ENCODE data around the gene CLDN22. TPM values are rescaled to one million over a fixed set of nuclear protein-coding genes. Genes with fewer than 3 reads are reported as not detected.

CLDN22 gene
- not detected in 2 replicates for total RNA-seq

DNA sequence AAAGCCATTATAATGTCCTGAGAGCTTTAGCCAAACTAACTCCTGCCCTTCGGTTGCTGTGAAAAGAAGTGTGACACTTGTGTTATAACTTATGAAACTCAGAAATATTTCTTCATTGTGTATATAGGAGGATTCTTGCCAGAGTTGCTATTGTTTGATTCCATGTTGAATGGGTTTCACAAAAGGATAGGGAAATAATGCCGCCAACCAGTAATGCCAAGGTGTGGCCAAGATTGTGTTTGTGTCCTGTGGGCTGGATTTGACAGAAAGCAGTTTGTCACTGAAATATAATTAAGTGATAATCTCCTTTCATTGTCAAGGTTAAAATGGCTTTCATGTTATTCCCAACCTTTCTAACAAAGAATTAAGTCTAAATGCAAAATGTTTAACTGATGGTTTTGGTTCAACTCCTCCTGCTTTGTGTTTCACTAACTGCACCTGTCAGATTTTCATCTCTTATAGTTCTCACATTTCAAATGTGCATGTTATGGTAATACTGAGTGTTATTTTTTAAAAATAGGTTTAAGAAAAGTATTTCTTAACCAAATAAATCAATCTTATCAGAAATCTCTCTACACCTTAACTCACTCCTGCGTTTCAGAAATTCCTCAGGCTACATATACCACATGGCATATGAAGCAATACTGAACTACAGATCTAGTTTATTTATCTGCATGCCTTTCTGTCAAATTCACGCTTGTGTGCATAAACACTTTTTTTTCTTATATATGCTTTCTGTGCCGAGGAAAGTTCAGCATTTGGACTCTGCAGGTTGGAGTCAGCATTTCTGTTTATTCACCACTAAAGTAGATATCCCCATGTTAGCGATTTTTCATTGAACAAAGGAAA lies at the start of gene CLDN22:
TSS of gene CLDN22 (minus strand) at position 66 of the 849 bp plus-strand sequence. CDS start at position 8, 58 bp downstream.

DNA sequence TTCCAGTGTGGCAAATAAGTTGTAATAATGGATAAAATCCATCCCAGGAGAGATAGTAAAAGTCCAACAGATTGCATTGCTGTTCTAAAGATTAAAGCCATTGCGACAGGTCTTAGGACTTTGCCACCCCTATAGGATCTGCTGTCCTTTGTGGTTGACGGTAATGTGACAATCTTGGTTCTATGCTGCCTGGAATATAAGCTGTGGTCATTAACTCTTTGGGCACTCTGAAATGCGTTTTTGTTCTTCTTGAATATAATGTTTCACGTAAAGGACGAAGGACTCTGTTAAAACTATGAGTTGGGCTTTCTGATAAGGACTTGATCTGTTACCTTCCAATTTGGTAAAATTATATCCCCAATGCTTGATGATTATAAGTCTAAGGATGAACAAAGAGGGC lies 2.2 kb upstream of the CLDN22 start, which contains the start of gene CLDN24:
TSS of gene CLDN24 (minus strand) at position 101 of the 400 bp plus-strand sequence. CDS start at position 101, 0 bp downstream.

Other genes starting within 250 kb of the CLDN22 start
- 11.3 and 21.8 TPM in 2 replicates for gene WWC2, start 221.0 kb downstream of the CLDN22 start, total RNA-seq
- not detected in 2 replicates for gene CLDN24, start 2.1 kb upstream of the CLDN22 start, total RNA-seq
- gene CDKN2AIP, start 124.4 kb upstream of the CLDN22 start, total RNA-seq, result 10.6 and 22.6 TPM in 2 replicates
- 9.2 and 25.8 TPM in 2 replicates for gene ING2, start 184.8 kb upstream of the CLDN22 start, total RNA-seq

Data from pericardium fibroblast (primary cell).